Activated T-helper 9 cell treated with anti-CD3 and anti-CD28 coated beads, Interleukin-2, amount 50 U/mL, for 16 hours (primary cell): Measurements from ENCODE around the gene PSMB9.
"Not testable (repeated sequence)": the region's sequence is repeated elsewhere in the genome, so short reads cannot be mapped to it uniquely, and the experiment has no call there.

Source experiments
- DNase-seq: peaks from one replicate; pipeline ENCODE4 v3.0.0-alpha.2; 2020; ENCODE audit warnings: low read depth

PSMB9 gene

GRCh38 chr6:32853541-32854375, at the start of gene PSMB9, which contains the start of gene TAP1:
PSMB9 (plus strand) TSS chr6:32854192; CDS start chr6:32854230, 38 bp downstream.
TAP1 (minus strand) TSS chr6:32853704; CDS start chr6:32853636, 68 bp downstream.
- DNase-seq, result peak; percentile 95

- DNase-seq, result not testable (repeated sequence)
Observed at GRCh38 chr6:32805404-32805803, 48.6 kb upstream of the PSMB9 start.

GRCh38 chr6:32807020-32807580, 46.9 kb upstream of the PSMB9 start:
- no peak for DNase-seq

GRCh38 chr6:32809171-32809570, 44.8 kb upstream of the PSMB9 start:
- DNase-seq, result no peak

GRCh38 chr6:32814145-32814544, 39.8 kb upstream of the PSMB9 start:
- no peak for DNase-seq

GRCh38 chr6:32815115-32815514, 38.9 kb upstream of the PSMB9 start:
- DNase-seq, result no peak

GRCh38 chr6:32815996-32816395, 38.0 kb upstream of the PSMB9 start:
- no peak for DNase-seq

- no peak for DNase-seq
Observed at GRCh38 chr6:32816746-32817204, 37.2 kb upstream of the PSMB9 start, which contains the start of gene HLA-DOB. HLA-DOB (minus strand) TSS chr6:32817002; CDS start chr6:32816951, 51 bp downstream.

GRCh38 chr6:32818867-32819266, 35.1 kb upstream of the PSMB9 start:
- no peak for DNase-seq

- DNase-seq, result no peak
Observed at GRCh38 chr6:32819729-32820128, 34.3 kb upstream of the PSMB9 start.

GRCh38 chr6:32825966-32826365, 28.0 kb upstream of the PSMB9 start:
- DNase-seq, result no peak

GRCh38 chr6:32827025-32827424, 27.0 kb upstream of the PSMB9 start:
- no peak for DNase-seq

GRCh38 chr6:32829495-32829894, 24.5 kb upstream of the PSMB9 start:
- DNase-seq, result no peak

- no peak for DNase-seq
Observed at GRCh38 chr6:32830017-32830416, 24.0 kb upstream of the PSMB9 start.

GRCh38 chr6:32830936-32831335, 23.1 kb upstream of the PSMB9 start:
- no peak for DNase-seq

GRCh38 chr6:32832535-32832934, 21.5 kb upstream of the PSMB9 start:
- DNase-seq, result no peak

- DNase-seq, result no peak
Observed at GRCh38 chr6:32833664-32834063, 20.3 kb upstream of the PSMB9 start.

- DNase-seq, result no peak
Observed at GRCh38 chr6:32835167-32835893, 18.7 kb upstream of the PSMB9 start.

- DNase-seq, result no peak
Observed at GRCh38 chr6:32836873-32837272, 17.1 kb upstream of the PSMB9 start.

GRCh38 chr6:32837651-32838113, 16.3 kb upstream of the PSMB9 start:
- no peak for DNase-seq

- DNase-seq, result peak; percentile 97
Observed at GRCh38 chr6:32838114-32838958, 15.7 kb upstream of the PSMB9 start, which contains the start of gene TAP2. TAP2 (minus strand) TSS chr6:32838739; CDS start chr6:32838233, 506 bp downstream.
